Astrocyte of the cerebellum (primary cell): Measurements from ENCODE around the gene CD70.
"Not testable (repeated sequence)": the region's sequence is repeated elsewhere in the genome, so short reads cannot be mapped to it uniquely, and the experiment has no call there.

ENCODE experiments used
- DNase-seq: peaks from one replicate; pipeline ENCODE4 v3.0.0-alpha.2; 2011; ENCODE audit warnings: low read depth
- H3K4me3 ChIP-seq: 2 replicates; pipeline ENCODE4 v1.5.1; 2011; ENCODE audit warnings: mild to moderate bottlenecking, low read depth, low read length, moderate library complexity
- CTCF ChIP-seq: IDR thresholded peaks from 2 replicates; pipeline ENCODE4 v1.5.1; 2012; ENCODE audit warnings: low read length, low read depth, moderate library complexity, mild to moderate bottlenecking; ENCODE audit errors: missing control alignments
- in situ Hi-C: cut with HindIII; loops from 2 replicates; pipeline ENCODE4 v1.10.0; 2017; ENCODE audit warnings: low sequenced_read_pairs

CD70 gene

GRCh38 chr19:6590827-6591319 lies at the start of gene CD70:
Gene CD70 (minus strand): TSS chr19:6591150. CDS start chr19:6591002, 148 bp downstream.
- H3K4me3 ChIP-seq, result peak within 1 kb of the TSS; percentile 36
- DNase-seq, result no peak
- TF ChIP-seq CTCF, result no peak
- in situ Hi-C loops, result no loop called here

GRCh38 chr19:6640333-6640732 lies 49.4 kb upstream of the CD70 start:
- in situ Hi-C loops, DNase-seq, H3K4me3 ChIP-seq: not testable (repeated sequence)

- H3K4me3 ChIP-seq, result no peak overlapping the region
- no peak for TF ChIP-seq CTCF
- in situ Hi-C loops, result no loop called here
- no peak for DNase-seq
These were observed 48.5 kb upstream of the CD70 start for GRCh38 chr19:6639439-6639838.

GRCh38 chr19:6633456-6633813 lies 42.5 kb upstream of the CD70 start:
- H3K4me3 ChIP-seq, in situ Hi-C loops, DNase-seq: not testable (repeated sequence)

DNA sequence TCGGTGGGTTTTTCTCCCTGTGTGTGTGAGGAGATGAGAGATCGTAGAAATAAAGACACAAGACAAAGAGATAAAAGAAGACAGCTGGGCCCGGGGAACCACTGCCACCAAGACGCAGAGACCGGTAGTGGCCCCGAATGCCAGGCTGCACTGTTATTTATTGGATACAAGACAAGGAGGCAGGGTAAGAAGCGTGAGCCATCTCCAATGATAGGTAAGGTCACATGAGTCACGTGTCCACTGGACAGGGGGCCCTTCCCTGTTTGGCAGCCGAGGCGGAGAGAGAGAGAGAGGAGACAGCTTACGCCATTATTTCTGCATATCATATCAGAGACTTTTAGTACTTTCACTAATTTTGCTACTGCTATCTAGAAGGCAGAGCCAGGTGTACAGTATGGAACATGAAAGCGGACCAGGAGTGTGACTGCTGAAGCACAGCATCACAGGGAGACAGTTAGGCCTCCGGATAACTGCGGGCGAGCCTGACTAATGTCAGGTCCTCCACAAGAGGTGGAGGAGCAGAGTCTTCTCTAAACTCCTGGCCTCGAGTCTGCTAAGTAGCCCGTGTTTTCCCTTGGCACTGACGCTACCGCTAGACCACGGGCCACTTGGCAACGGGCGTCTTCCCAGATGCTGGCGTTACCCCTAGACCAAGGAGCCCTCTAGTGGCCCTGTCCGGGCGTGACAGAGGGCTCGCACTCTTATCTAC lies 42.0 kb upstream of the CD70 start:
- DNase-seq, result peak; percentile 41
- H3K4me3 ChIP-seq, in situ Hi-C loops: not testable (repeated sequence)

GRCh38 chr19:6632002-6632621 lies 41.2 kb upstream of the CD70 start:
- DNase-seq, result peak; percentile 68
- in situ Hi-C loops, result no loop called here
- no peak overlapping the region for H3K4me3 ChIP-seq
- TF ChIP-seq CTCF, result peak; percentile 88

More for the DNA sequence above, 42.0 kb upstream of the CD70 start:
- peak; percentile 70 for TF ChIP-seq CTCF

DNA sequence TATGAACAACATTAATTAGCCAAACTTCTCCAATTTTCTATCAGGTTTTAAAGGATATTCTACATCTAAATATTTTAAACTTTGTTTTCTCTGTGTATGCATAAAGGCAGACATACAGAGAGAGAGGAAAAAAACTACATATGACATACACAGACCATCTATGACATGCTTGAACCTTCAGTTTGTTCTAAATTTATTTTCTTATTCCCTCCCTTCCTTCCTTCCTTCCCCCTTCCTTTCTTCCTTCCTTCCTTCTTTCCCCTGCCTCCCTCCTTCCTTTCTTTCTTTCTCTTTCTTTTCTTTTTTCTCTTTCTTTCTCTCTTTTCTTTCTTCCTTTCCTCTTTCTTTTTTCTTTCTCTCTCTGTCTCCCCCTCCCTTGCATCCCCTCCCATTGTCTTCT lies 35.8 kb upstream of the CD70 start:
- no peak for DNase-seq
- in situ Hi-C loops, result no loop called here
- no peak for TF ChIP-seq CTCF
- no peak overlapping the region for H3K4me3 ChIP-seq
